Omental fat pad (tissue), 4 donors: ENCODE measurements around the gene SMIM32. TPM values are rescaled to one million over a fixed set of nuclear protein-coding genes. Genes with fewer than 3 reads are reported as not detected.

Experiments
- ATAC-seq: fragments of 150-250 bp; one replicate; pipeline ENCODE4 v1.9.1; 2016; ENCODE audit warnings: mild to moderate bottlenecking, moderate library complexity; ENCODE audit not compliant: low FRiP score
- DNase-seq: peaks from one replicate; pipeline ENCODE4 v3.0.0-alpha.2; 2019; ENCODE audit warnings: low spot score
- CTCF ChIP-seq, 3 donors: fragments of 450-650 bp; IDR thresholded peaks; one replicate each; pipeline ENCODE4 v1.5.1; 2016 to 2017; ENCODE audit warnings: antibody characterized with exemption in 3 of 3, mild to moderate bottlenecking in 3 of 3, moderate library complexity in 2 of 3
- total RNA-seq, 4 donors: library from RNA; depleted of rRNA; stranded (reverse); fragments of >200 nt; gene quantifications; one replicate each; pipeline ENCODE4 v1.1.0, GENCODE V29; 2016

SMIM32 gene
- total RNA-seq, 4 donors from 2014 or later: not detected

GRCh38 chr5:136169218-136169617 is 23.7 kb downstream of the SMIM32 start:
- TF ChIP-seq CTCF (IDR thresholded peaks at IDR 0.05): no peak
- DNase-seq (no peak), ATAC-seq (no peak)

- TF ChIP-seq CTCF (IDR thresholded peaks at IDR 0.05): no peak
- no peak for ATAC-seq
- DNase-seq: no peak
Measured at GRCh38 chr5:136166909-136167308, 26.1 kb downstream of the SMIM32 start.

GRCh38 chr5:136164226-136164625 is 28.7 kb downstream of the SMIM32 start:
- TF ChIP-seq CTCF (IDR thresholded peaks at IDR 0.05): no peak
- no peak for DNase-seq
- ATAC-seq: no peak

- DNase-seq (no peak), ATAC-seq (no peak)
- no peak for TF ChIP-seq CTCF (IDR thresholded peaks at IDR 0.05)
Measured at GRCh38 chr5:136162008-136162407, 31.0 kb downstream of the SMIM32 start.

GRCh38 chr5:136159457-136159856 is 33.5 kb downstream of the SMIM32 start:
- no peak for ATAC-seq
- no peak for DNase-seq
- TF ChIP-seq CTCF (IDR thresholded peaks at IDR 0.05): no peak

GRCh38 chr5:136157514-136157913 is 35.4 kb downstream of the SMIM32 start:
- no peak for DNase-seq
- ATAC-seq: no peak

More at GRCh38 chr5:136157514-136157913, 35.4 kb downstream of the SMIM32 start:
- TF ChIP-seq CTCF (IDR thresholded peaks at IDR 0.05): no peak
